ENCODE measurements around the gene CLDN9.

The CLDN9 gene

GRCh38 chr16:2969545-2970521 is 42.9 kb upstream of the CLDN9 start:
- Histone ChIP-seq H3K4me3 (ENCODE audit: insufficient read depth in 1 of 2, low read depth in 1 of 2, low read length in 2 of 2) (peak overlapping the region; percentile 80 to 83), H3K23ac (ENCODE audit: low read length in 2 of 2) (peak overlapping the region in 1 of 2 experiments; percentile 99), H3K18ac (ENCODE audit: low read depth in 1 of 2, low read length in 2 of 2) (peak overlapping the region in 1 of 2 experiments; percentile 85), H3K27ac (ENCODE audit: low read length, poor library complexity, severe bottlenecking) (no peak overlapping the region), H2AFZ (ENCODE audit: low read depth, low read length) (peak overlapping the region; percentile 92), H4K91ac (ENCODE audit: low read length) (no peak overlapping the region), H2BK15ac (ENCODE audit: low read depth, poor library complexity, severe bottlenecking) (peak overlapping the region; percentile 19), H3K9me3 (ENCODE audit: control insufficient read depth, low read length) (no peaks in the 10 kb centered on the region), H2AK5ac (ENCODE audit: low read length, severe bottlenecking) (no peak overlapping the region), H2BK120ac (ENCODE audit: low read depth, low read length) (peak overlapping the region; percentile 44), H3K14ac (ENCODE audit: low read length in 2 of 2) (peak overlapping the region in 1 of 2 experiments; percentile 95), H3K36me3 (ENCODE audit: control insufficient read depth in 1 of 2, insufficient read depth in 2 of 2, low read depth in 1 of 2, low read length in 2 of 2) (peaks cover 0 to 32% of the 10 kb centered on the region in 2 experiments), H3K4me2 (ENCODE audit: low read length, poor library complexity, severe bottlenecking) (peak overlapping the region; percentile 100), H3K79me1 (replicated peaks; ENCODE audit: low read length, poor library complexity, severe bottlenecking) (peaks cover 11% of the 10 kb centered on the region), H3K27me3 (ENCODE audit: control insufficient read depth in 1 of 2, insufficient read depth in 1 of 2, low read length in 2 of 2) (peaks cover 24 to 36% of the 10 kb centered on the region in 2 experiments), H3K4ac (ENCODE audit: low read depth in 1 of 2, low read length in 2 of 2) (peak overlapping the region; percentile 42 to 56), H3K9ac (ENCODE audit: low read length) (peak overlapping the region; percentile 48), H2BK5ac (ENCODE audit: low read depth, low read length, poor library complexity, severe bottlenecking) (peak overlapping the region; percentile 45), H3K4me1 (ENCODE audit: control insufficient read depth, insufficient read depth, low read depth, low read length) (peaks cover 44% of the 10 kb centered on the region), H2BK12ac (ENCODE audit: low read length in 2 of 2) (no peak overlapping the region), H4K8ac (ENCODE audit: low read length) (no peak overlapping the region)
- DNase-seq, result peak; percentile 74
- 2% methylated on average over 56 of the region's 83 CpGs for WGBS

- H3K23ac ChIP-seq (ENCODE audit: low read length in 2 of 2), result no peak overlapping the region
- no peak overlapping the region for H3K18ac ChIP-seq (ENCODE audit: low read depth in 1 of 2, low read length in 2 of 2)
- H2AK5ac ChIP-seq (ENCODE audit: low read length, severe bottlenecking), result no peak overlapping the region
- peaks cover 0 to 39% of the 10 kb centered on the region in 2 experiments for H3K36me3 ChIP-seq (ENCODE audit: control insufficient read depth in 1 of 2, insufficient read depth in 2 of 2, low read depth in 1 of 2, low read length in 2 of 2)
- no peak overlapping the region for H3K27ac ChIP-seq (ENCODE audit: low read length, poor library complexity, severe bottlenecking)
- H4K8ac ChIP-seq (ENCODE audit: low read length), result no peak overlapping the region
- no peak overlapping the region for H2BK12ac ChIP-seq (ENCODE audit: low read length in 2 of 2)
- peak overlapping the region; percentile 19 for H2BK15ac ChIP-seq (ENCODE audit: low read depth, poor library complexity, severe bottlenecking)
- H2BK120ac ChIP-seq (ENCODE audit: low read depth, low read length), result no peak overlapping the region
- no peak overlapping the region for H3K4ac ChIP-seq (ENCODE audit: low read depth in 1 of 2, low read length in 2 of 2)
- H3K27me3 ChIP-seq (ENCODE audit: control insufficient read depth in 1 of 2, insufficient read depth in 1 of 2, low read length in 2 of 2), result peaks cover 18 to 31% of the 10 kb centered on the region in 2 experiments
- H3K4me3 ChIP-seq (ENCODE audit: insufficient read depth in 1 of 2, low read depth in 1 of 2, low read length in 2 of 2), result peak overlapping the region in 1 of 2 experiments; percentile 80
- H4K91ac ChIP-seq (ENCODE audit: low read length), result no peak overlapping the region
- H3K14ac ChIP-seq (ENCODE audit: low read length in 2 of 2), result no peak overlapping the region
- H3K79me1 ChIP-seq (replicated peaks; ENCODE audit: low read length, poor library complexity, severe bottlenecking), result peaks cover 11% of the 10 kb centered on the region
- WGBS, result 90% methylated on average over 5 of the region's 6 CpGs
- H3K9ac ChIP-seq (ENCODE audit: low read length), result no peak overlapping the region
- H3K4me1 ChIP-seq (ENCODE audit: control insufficient read depth, insufficient read depth, low read depth, low read length), result peaks cover 41% of the 10 kb centered on the region
- H3K4me2 ChIP-seq (ENCODE audit: low read length, poor library complexity, severe bottlenecking), result peak overlapping the region; percentile 100
- no peaks in the 10 kb centered on the region for H3K9me3 ChIP-seq (ENCODE audit: control insufficient read depth, low read length)
- peak overlapping the region; percentile 45 for H2BK5ac ChIP-seq (ENCODE audit: low read depth, low read length, poor library complexity, severe bottlenecking)
- no peak overlapping the region for H2AFZ ChIP-seq (ENCODE audit: low read depth, low read length)
- DNase-seq, result no peak
Measured at GRCh38 chr16:2970563-2970962, 42.2 kb upstream of the CLDN9 start.

- no peak for DNase-seq
- Histone ChIP-seq H3K4me1 (ENCODE audit: control insufficient read depth, insufficient read depth, low read depth, low read length) (peaks cover 40% of the 10 kb centered on the region), H2BK5ac (ENCODE audit: low read depth, low read length, poor library complexity, severe bottlenecking) (no peak overlapping the region), H2BK15ac (ENCODE audit: low read depth, poor library complexity, severe bottlenecking) (no peak overlapping the region), H3K9me3 (ENCODE audit: control insufficient read depth, low read length) (no peaks in the 10 kb centered on the region), H3K36me3 (ENCODE audit: control insufficient read depth in 1 of 2, insufficient read depth in 2 of 2, low read depth in 1 of 2, low read length in 2 of 2) (peaks cover 0 to 45% of the 10 kb centered on the region in 2 experiments), H4K8ac (ENCODE audit: low read length) (no peak overlapping the region), H3K79me1 (replicated peaks; ENCODE audit: low read length, poor library complexity, severe bottlenecking) (peaks cover 11% of the 10 kb centered on the region), H3K4me2 (ENCODE audit: low read length, poor library complexity, severe bottlenecking) (no peak overlapping the region), H2BK12ac (ENCODE audit: low read length in 2 of 2) (peak overlapping the region in 1 of 2 experiments; percentile 33), H2AK5ac (ENCODE audit: low read length, severe bottlenecking) (no peak overlapping the region), H2BK120ac (ENCODE audit: low read depth, low read length) (no peak overlapping the region), H3K4me3 (ENCODE audit: insufficient read depth in 1 of 2, low read depth in 1 of 2, low read length in 2 of 2) (no peak overlapping the region), H3K23ac (ENCODE audit: low read length in 2 of 2) (no peak overlapping the region), H4K91ac (ENCODE audit: low read length) (no peak overlapping the region), H3K14ac (ENCODE audit: low read length in 2 of 2) (no peak overlapping the region), H3K18ac (ENCODE audit: low read depth in 1 of 2, low read length in 2 of 2) (no peak overlapping the region), H3K9ac (ENCODE audit: low read length) (no peak overlapping the region), H3K27ac (ENCODE audit: low read length, poor library complexity, severe bottlenecking) (no peak overlapping the region), H3K4ac (ENCODE audit: low read depth in 1 of 2, low read length in 2 of 2) (no peak overlapping the region), H2AFZ (ENCODE audit: low read depth, low read length) (no peak overlapping the region), H3K27me3 (ENCODE audit: control insufficient read depth in 1 of 2, insufficient read depth in 1 of 2, low read length in 2 of 2) (peaks cover 10 to 23% of the 10 kb centered on the region in 2 experiments)
- 96% methylated on average over 35 of the region's 35 CpGs for WGBS
Measured at GRCh38 chr16:2971134-2971984, 41.4 kb upstream of the CLDN9 start.
